Activated CD4-positive, alpha-beta T cell treated with anti-CD3 and anti-CD28 coated beads for 36 hours (primary cell): ENCODE results near the gene PGGHG. TPM values are rescaled to one million over a fixed set of nuclear protein-coding genes. Genes with fewer than 3 reads are reported as not detected.
"Not testable (repeated sequence)": the region's sequence is repeated elsewhere in the genome, so short reads cannot be mapped to it uniquely, and the experiment has no call there.

ENCODE experiments used
- ATAC-seq: fragments of 200-7000 bp; cut with Tn5 transposase; one replicate; pipeline ENCODE4 v1.10.0; 2021; ENCODE audit warnings: mild to moderate bottlenecking, moderate library complexity
- CTCF ChIA-PET: fragments of 350-600 bp; sonication (Branson Sonifier 250); formaldehyde crosslinking; loops from one replicate; lab custom pipeline; 2021; ENCODE audit warnings: antibody characterized with exemption; lab: Charles Lee
- POLR2A ChIA-PET: fragments of 350-600 bp; sonication (Branson Sonifier 250); formaldehyde crosslinking; loops from one replicate; lab custom pipeline; 2021; ENCODE audit warnings: antibody characterized with exemption, inconsistent platforms; lab: Charles Lee
- DNase-seq: peaks from one replicate; pipeline ENCODE4 v3.0.0-alpha.2; 2020
- H3K27ac Mint-ChIP-seq: one replicate; pipeline ENCODE4 v1.8.0; 2021; ENCODE audit warnings: mixed read lengths
- H3K27me3 Mint-ChIP-seq: one replicate; pipeline ENCODE4 v1.8.0; 2021; ENCODE audit warnings: mixed read lengths
- H3K36me3 Mint-ChIP-seq: one replicate; pipeline ENCODE4 v1.8.0; 2021; ENCODE audit warnings: low read depth, mixed read lengths
- H3K4me1 Mint-ChIP-seq: one replicate; pipeline ENCODE4 v1.8.0; 2021; ENCODE audit warnings: mixed read lengths
- H3K4me3 Mint-ChIP-seq: one replicate; pipeline ENCODE4 v1.8.0; 2021; ENCODE audit warnings: mild to moderate bottlenecking, moderate library complexity, mixed read lengths
- H3K9me3 Mint-ChIP-seq: one replicate; pipeline ENCODE4 v1.8.0; 2021; ENCODE audit warnings: low read depth, mixed read lengths
- intact Hi-C, 2 experiments: fragments of 100-400 bp; cut with DNase I in 1 of 2; cut with micrococcal nuclease in 1 of 2; formaldehyde crosslinking; loops; one replicate each; pipeline versions ENCODE4 v1.14.2 to v1.15.1; 2022 to 2024; cut with DNase I, micrococcal nuclease
- total RNA-seq, 2 experiments: library from RNA; stranded (reverse); gene quantifications; one replicate each; pipeline ENCODE4 v1.2.3, GENCODE V29; 2021

The PGGHG gene
- total RNA-seq, 2 experiments from 2014 or later, result 73.4 to 82.3 TPM

- ChIA-PET POLR2A (no interaction called here), CTCF (interaction anchor here (0.9 to 1.4 kb wide), 4 partner anchors 19 to 93 kb away, joined by 3 to 5 read pairs (median 4); partner anchors contain the start of gene BET1L)
- Mint-ChIP-seq H3K4me1 (peaks cover 9% of the 10 kb centered on the region), H3K9me3 (no peaks in the 10 kb centered on the region), H3K36me3 (no peaks in the 10 kb centered on the region), H3K27ac (no peak overlapping the region), H3K4me3 (no peak overlapping the region), H3K27me3 (no peaks in the 10 kb centered on the region)
- no peak for DNase-seq
- no peak for ATAC-seq
- intact Hi-C loops, result no loop called here
Measured at GRCh38 chr11:299951-300735, 11.2 kb downstream of the PGGHG start.

- no peaks in the 10 kb centered on the region for H3K27me3 Mint-ChIP-seq
- H3K4me3 Mint-ChIP-seq, result no peak overlapping the region
- ChIA-PET POLR2A (no interaction called here), CTCF (interaction anchor here (0.9 to 3.8 kb wide), 2 partner anchors 53 to 64 kb away, joined by 3 to 46 read pairs; no protein-coding TSS in a partner anchor)
- no peak overlapping the region for H3K27ac Mint-ChIP-seq
- ATAC-seq (no peak), DNase-seq (no peak)
- H3K4me1 Mint-ChIP-seq, result peaks cover 18% of the 10 kb centered on the region
- no peaks in the 10 kb centered on the region for H3K9me3 Mint-ChIP-seq
- peaks cover 4% of the 10 kb centered on the region for H3K36me3 Mint-ChIP-seq
- intact Hi-C loops, result no loop called here
Measured at GRCh38 chr11:303363-303762, 14.4 kb downstream of the PGGHG start.

GRCh38 chr11:304061-304506 lies 15.2 kb downstream of the PGGHG start:
- DNase-seq (no peak), ATAC-seq (no peak)
- intact Hi-C loops, result loop anchor here in 1 of 2 experiments (2.0 kb wide), 1 partner anchor 53 kb away; no protein-coding TSS in a partner anchor
- Mint-ChIP-seq H3K9me3 (no peaks in the 10 kb centered on the region), H3K4me1 (peaks cover 18% of the 10 kb centered on the region), H3K36me3 (peaks cover 9% of the 10 kb centered on the region), H3K27ac (no peak overlapping the region), H3K4me3 (no peak overlapping the region), H3K27me3 (no peaks in the 10 kb centered on the region)
- POLR2A ChIA-PET, result interaction anchor here (1.5 kb wide), 1 partner anchor 13 kb away, joined by 5 read pairs; no protein-coding TSS in a partner anchor
- CTCF ChIA-PET, result interaction anchor here (0.7 to 4.2 kb wide), 10 partner anchors 9 to 235 kb away, joined by 3 to 46 read pairs (median 4); no protein-coding TSS in a partner anchor

- Mint-ChIP-seq H3K36me3 (peaks cover 19% of the 10 kb centered on the region), H3K4me1 (peaks cover 20% of the 10 kb centered on the region), H3K9me3 (no peaks in the 10 kb centered on the region), H3K27ac (peak overlapping the region; percentile 1), H3K4me3 (no peak overlapping the region), H3K27me3 (no peaks in the 10 kb centered on the region)
- POLR2A ChIA-PET, result interaction anchor here (1.5 kb wide), 1 partner anchor 12 kb away, joined by 5 read pairs; no protein-coding TSS in a partner anchor
- intact Hi-C loops, result loop anchor here (1.0 to 5.0 kb wide), 3 partner anchors 54 to 213 kb away; no protein-coding TSS in a partner anchor
- CTCF ChIA-PET, result interaction anchor here (0.6 to 4.2 kb wide), 28 partner anchors 10 to 291 kb away, joined by 3 to 46 read pairs (median 4); partner anchors contain the start of genes BET1L, NLRP6, PGGHG and PSMD13
- DNase-seq (peak; percentile 79), ATAC-seq (no peak)
Measured at GRCh38 chr11:304915-305843, 16.3 kb downstream of the PGGHG start.

- ATAC-seq, result no peak
- Mint-ChIP-seq H3K27me3 (no peaks in the 10 kb centered on the region), H3K9me3 (no peaks in the 10 kb centered on the region), H3K4me1 (peaks cover 20% of the 10 kb centered on the region), H3K36me3 (peaks cover 19% of the 10 kb centered on the region), H3K4me3 (no peak overlapping the region), H3K27ac (no peak overlapping the region)
- intact Hi-C loops, result loop anchor here (1.0 to 5.0 kb wide), 4 partner anchors 16 to 212 kb away; no protein-coding TSS in a partner anchor
- POLR2A ChIA-PET, result interaction anchor here (1.5 kb wide), 1 partner anchor 11 kb away, joined by 5 read pairs; no protein-coding TSS in a partner anchor
- CTCF ChIA-PET, result interaction anchor here (0.6 to 4.2 kb wide), 24 partner anchors 11 to 290 kb away, joined by 3 to 46 read pairs (median 4); partner anchors contain the start of genes BET1L, NLRP6, PGGHG and PSMD13
- no peak for DNase-seq
Measured at GRCh38 chr11:305844-306211, 16.9 kb downstream of the PGGHG start.

- no peak for DNase-seq
- no peak for ATAC-seq
- ChIA-PET CTCF (interaction anchor here (0.6 to 4.2 kb wide), 10 partner anchors 10 to 212 kb away, joined by 3 to 46 read pairs (median 6); partner anchors contain the start of genes BET1L, PGGHG and RIC8A), POLR2A (no interaction called here)
- peaks cover 22% of the 10 kb centered on the region for H3K4me1 Mint-ChIP-seq
- H3K4me3 Mint-ChIP-seq, result peak overlapping the region; percentile 94
- H3K27ac Mint-ChIP-seq, result peak overlapping the region; percentile 42
- H3K36me3 Mint-ChIP-seq, result peaks cover 19% of the 10 kb centered on the region
- no peaks in the 10 kb centered on the region for H3K9me3 Mint-ChIP-seq
- intact Hi-C loops, result loop anchor here (1.0 to 5.0 kb wide), 2 partner anchors 17 to 140 kb away; no protein-coding TSS in a partner anchor
- H3K27me3 Mint-ChIP-seq, result no peaks in the 10 kb centered on the region
Measured at GRCh38 chr11:306645-307371, 17.9 kb downstream of the PGGHG start.

GRCh38 chr11:307766-308708 lies 19.1 kb downstream of the PGGHG start, which contains the start of gene IFITM2:
Gene IFITM2, plus strand, starts transcription at chr11:307816. Its CDS starts 377 bp downstream, at chr11:308193.
- Mint-ChIP-seq H3K4me3 (peak within 1 kb of the TSS; percentile 94), H3K36me3 (peaks cover 19% of the 10 kb centered on the region), H3K27ac (peak within 1 kb of the TSS; percentile 98), H3K4me1 (peaks cover 27% of the 10 kb centered on the region)
- CTCF ChIA-PET, result interaction anchor here (0.7 to 4.2 kb wide), 4 partner anchors 8 to 47 kb away, joined by 4 to 42 read pairs (median 9); no protein-coding TSS in a partner anchor
- H3K9me3 Mint-ChIP-seq, H3K27me3 Mint-ChIP-seq: not testable (repeated sequence)
- peak; percentile 40 for ATAC-seq
- POLR2A ChIA-PET, result interaction anchor here (0.9 kb wide), 1 partner anchor 10 kb away, joined by 3 read pairs; no protein-coding TSS in a partner anchor
- DNase-seq, result peak; percentile 75
- intact Hi-C loops, result loop anchor here (1.0 to 5.0 kb wide), 3 partner anchors 51 to 139 kb away; no protein-coding TSS in a partner anchor

GRCh38 chr11:308740-309665 lies 20.1 kb downstream of the PGGHG start:
- not testable (repeated sequence) for H3K9me3 Mint-ChIP-seq, H3K27me3 Mint-ChIP-seq
- Mint-ChIP-seq H3K27ac (peak overlapping the region; percentile 98), H3K36me3 (peaks cover 21% of the 10 kb centered on the region), H3K4me1 (peaks cover 30% of the 10 kb centered on the region), H3K4me3 (peak overlapping the region; percentile 94)
- POLR2A ChIA-PET, result interaction anchor here (0.9 kb wide), 1 partner anchor 9 kb away, joined by 3 read pairs; no protein-coding TSS in a partner anchor
- ATAC-seq, result peak; percentile 4
- intact Hi-C loops, result loop anchor here (1.0 to 5.0 kb wide), 3 partner anchors 50 to 138 kb away; no protein-coding TSS in a partner anchor
- peak; percentile 53 for DNase-seq
- CTCF ChIA-PET, result interaction anchor here (0.6 to 1.9 kb wide), 9 partner anchors 8 to 102 kb away, joined by 3 to 12 read pairs (median 4); partner anchors contain the start of genes BET1L and RIC8A
